ENCODE results near the gene KLRC4.
"Not testable (repeated sequence)": the region's sequence is repeated elsewhere in the genome, so short reads cannot be mapped to it uniquely, and the experiment has no call there.

KLRC4 gene

DNA sequence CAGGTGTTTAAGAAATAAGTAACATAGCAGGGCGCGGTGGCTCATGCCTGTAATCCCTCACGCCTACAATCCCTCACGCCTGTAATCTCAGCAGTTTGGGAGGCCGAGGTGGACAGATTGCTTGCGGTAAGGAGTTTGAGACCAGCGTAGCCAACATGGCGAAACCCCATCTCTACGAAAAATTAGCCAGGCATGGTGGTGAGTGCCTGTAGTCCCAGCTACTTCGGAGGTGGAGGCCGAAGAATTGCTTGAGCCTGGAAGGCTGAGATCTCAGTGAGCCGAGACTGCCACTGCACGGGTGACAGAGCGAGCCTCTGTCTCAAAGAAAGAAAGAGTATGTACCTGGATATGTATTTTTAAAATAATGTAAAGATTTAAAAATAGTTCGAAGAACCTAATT is 13.4 kb downstream of the KLRC4 start:
- H3K4me1 ChIP-seq (ENCODE audit: control insufficient read depth, low read depth, low read length); H4K8ac ChIP-seq (ENCODE audit: low read depth, low read length); H3K18ac ChIP-seq (ENCODE audit: low read length); H3K4me2 ChIP-seq (ENCODE audit: low read length); H3K4me3 ChIP-seq (ENCODE audit: low read length); H3K79me2 ChIP-seq (ENCODE audit: control insufficient read depth, insufficient read depth, low read length); H3K36me3 ChIP-seq (ENCODE audit: control insufficient read depth, insufficient read depth, low read length); H3K23ac ChIP-seq (ENCODE audit: low read length); DNase-seq; H2BK120ac ChIP-seq (ENCODE audit: low read depth, low read length); H3K4ac ChIP-seq (ENCODE audit: low read depth, low read length); H4K5ac ChIP-seq (ENCODE audit: low read length); H2AK5ac ChIP-seq (ENCODE audit: low read length); H3K27ac ChIP-seq (ENCODE audit: low read depth, low read length); H2BK15ac ChIP-seq (replicated peaks; ENCODE audit: low read depth); H3K56ac ChIP-seq (ENCODE audit: low read length); H3K9ac ChIP-seq (ENCODE audit: low read length); H2BK5ac ChIP-seq (ENCODE audit: low read length); H3K27me3 ChIP-seq (ENCODE audit: insufficient read depth, low read length, poor library complexity); H3K79me1 ChIP-seq (ENCODE audit: low read length): not testable (repeated sequence)
- 100% methylated on average over 1 of the region's 15 CpGs for WGBS (ENCODE audit: extremely low coverage, insufficient coverage, low lambda C conversion rate)

GRCh38 chr12:10395390-10395998 is 14.1 kb downstream of the KLRC4 start:
- Histone ChIP-seq H3K23ac (ENCODE audit: low read length) (no peak overlapping the region), H3K4me3 (ENCODE audit: low read length) (no peak overlapping the region), H2BK5ac (ENCODE audit: low read length) (no peak overlapping the region), H3K27me3 (ENCODE audit: insufficient read depth, low read length, poor library complexity) (no peaks in the 10 kb centered on the region), H2AK5ac (ENCODE audit: low read length) (no peak overlapping the region), H4K5ac (ENCODE audit: low read length) (no peak overlapping the region), H2BK120ac (ENCODE audit: low read depth, low read length) (no peak overlapping the region), H2BK15ac (replicated peaks; ENCODE audit: low read depth) (no peak overlapping the region), H3K4me1 (ENCODE audit: control insufficient read depth, low read depth, low read length) (no peaks in the 10 kb centered on the region), H3K4ac (ENCODE audit: low read depth, low read length) (no peak overlapping the region), H3K79me2 (ENCODE audit: control insufficient read depth, insufficient read depth, low read length) (no peaks in the 10 kb centered on the region), H3K56ac (ENCODE audit: low read length) (no peak overlapping the region), H3K4me2 (ENCODE audit: low read length) (no peak overlapping the region), H3K36me3 (ENCODE audit: control insufficient read depth, insufficient read depth, low read length) (no peaks in the 10 kb centered on the region), H4K8ac (ENCODE audit: low read depth, low read length) (no peak overlapping the region), H3K9ac (ENCODE audit: low read length) (no peak overlapping the region), H3K18ac (ENCODE audit: low read length) (no peak overlapping the region), H3K79me1 (ENCODE audit: low read length) (no peaks in the 10 kb centered on the region), H3K27ac (ENCODE audit: low read depth, low read length) (no peak overlapping the region)
- WGBS (ENCODE audit: extremely low coverage, insufficient coverage, low lambda C conversion rate) = no CpG with 5 or more reads among the region's 6 CpGs
- DNase-seq = peak; percentile 78

GRCh38 chr12:10394531-10395152 is 14.9 kb downstream of the KLRC4 start:
- not testable (repeated sequence) for H3K4me2 ChIP-seq (ENCODE audit: low read length); H4K5ac ChIP-seq (ENCODE audit: low read length); H3K9ac ChIP-seq (ENCODE audit: low read length); H2AK5ac ChIP-seq (ENCODE audit: low read length); H3K79me1 ChIP-seq (ENCODE audit: low read length); H2BK15ac ChIP-seq (replicated peaks; ENCODE audit: low read depth); H3K23ac ChIP-seq (ENCODE audit: low read length); DNase-seq; H3K18ac ChIP-seq (ENCODE audit: low read length); H3K79me2 ChIP-seq (ENCODE audit: control insufficient read depth, insufficient read depth, low read length); H3K27me3 ChIP-seq (ENCODE audit: insufficient read depth, low read length, poor library complexity); H3K4ac ChIP-seq (ENCODE audit: low read depth, low read length); H3K27ac ChIP-seq (ENCODE audit: low read depth, low read length); H3K4me3 ChIP-seq (ENCODE audit: low read length); H2BK5ac ChIP-seq (ENCODE audit: low read length); H3K56ac ChIP-seq (ENCODE audit: low read length); H3K36me3 ChIP-seq (ENCODE audit: control insufficient read depth, insufficient read depth, low read length); H3K4me1 ChIP-seq (ENCODE audit: control insufficient read depth, low read depth, low read length); H4K8ac ChIP-seq (ENCODE audit: low read depth, low read length); H2BK120ac ChIP-seq (ENCODE audit: low read depth, low read length)
- WGBS (ENCODE audit: extremely low coverage, insufficient coverage, low lambda C conversion rate) = no CpG with 5 or more reads among the region's 11 CpGs

GRCh38 chr12:10393291-10393690 is 16.3 kb downstream of the KLRC4 start:
- WGBS (ENCODE audit: extremely low coverage, insufficient coverage, low lambda C conversion rate) = no CpG with 5 or more reads among the region's 3 CpGs
- no peak overlapping the region for H4K8ac ChIP-seq (ENCODE audit: low read depth, low read length)

DNA sequence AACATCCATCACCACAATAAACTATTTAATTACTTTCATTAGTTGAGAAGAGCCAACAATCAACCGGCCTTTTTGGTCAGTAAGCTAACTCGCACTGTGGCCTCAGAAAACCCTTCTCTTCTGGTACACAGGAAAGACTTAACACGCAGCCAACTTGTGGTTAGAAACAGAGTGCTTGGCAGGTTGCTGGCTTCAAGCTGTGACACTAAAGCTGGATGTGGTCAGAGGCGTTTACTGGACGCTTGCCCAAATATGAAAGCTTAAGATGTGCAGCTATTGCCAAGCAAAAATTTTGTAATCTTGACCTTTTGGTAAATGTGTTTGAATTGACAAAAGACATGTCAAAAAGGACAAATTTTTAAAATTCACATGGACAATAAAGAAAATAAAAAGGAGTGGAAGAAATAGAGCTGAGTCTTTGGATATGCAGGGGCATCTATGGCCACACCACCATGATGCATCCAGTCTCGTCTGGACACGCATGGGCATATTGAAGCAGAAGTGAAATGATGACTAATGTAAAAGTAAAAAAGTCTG is 17.1 kb downstream of the KLRC4 start:
- H3K27me3 ChIP-seq (ENCODE audit: insufficient read depth, low read length, poor library complexity) = no peaks in the 10 kb centered on the region
- H3K36me3 ChIP-seq (ENCODE audit: control insufficient read depth, insufficient read depth, low read length) = no peaks in the 10 kb centered on the region
- H3K4me1 ChIP-seq (ENCODE audit: control insufficient read depth, low read depth, low read length) = no peaks in the 10 kb centered on the region
- H4K5ac ChIP-seq (ENCODE audit: low read length) = no peak overlapping the region
- H3K79me1 ChIP-seq (ENCODE audit: low read length) = no peaks in the 10 kb centered on the region
- no peak overlapping the region for H3K56ac ChIP-seq (ENCODE audit: low read length)
- H2AK5ac ChIP-seq (ENCODE audit: low read length) = no peak overlapping the region
- no peak overlapping the region for H3K23ac ChIP-seq (ENCODE audit: low read length)
- H2BK5ac ChIP-seq (ENCODE audit: low read length) = no peak overlapping the region
- no peak overlapping the region for H3K18ac ChIP-seq (ENCODE audit: low read length)
- no CpG with 5 or more reads among the region's 7 CpGs for WGBS (ENCODE audit: extremely low coverage, insufficient coverage, low lambda C conversion rate)
- no peak overlapping the region for H3K4ac ChIP-seq (ENCODE audit: low read depth, low read length)
- H3K4me2 ChIP-seq (ENCODE audit: low read length) = no peak overlapping the region
- no peak overlapping the region for H4K8ac ChIP-seq (ENCODE audit: low read depth, low read length)
- no peak overlapping the region for H2BK15ac ChIP-seq (replicated peaks; ENCODE audit: low read depth)
- no peak overlapping the region for H2BK120ac ChIP-seq (ENCODE audit: low read depth, low read length)
- no peak for DNase-seq
- H3K27ac ChIP-seq (ENCODE audit: low read depth, low read length) = no peak overlapping the region
- no peaks in the 10 kb centered on the region for H3K79me2 ChIP-seq (ENCODE audit: control insufficient read depth, insufficient read depth, low read length)
- no peak overlapping the region for H3K4me3 ChIP-seq (ENCODE audit: low read length)
- H3K9ac ChIP-seq (ENCODE audit: low read length) = no peak overlapping the region

More at GRCh38 chr12:10393291-10393690, 16.3 kb downstream of the KLRC4 start:
- H3K27ac ChIP-seq (ENCODE audit: low read depth, low read length) = no peak overlapping the region
- no peaks in the 10 kb centered on the region for H3K36me3 ChIP-seq (ENCODE audit: control insufficient read depth, insufficient read depth, low read length)
- H3K18ac ChIP-seq (ENCODE audit: low read length) = no peak overlapping the region
- no peak overlapping the region for H3K4me2 ChIP-seq (ENCODE audit: low read length)
- no peaks in the 10 kb centered on the region for H3K79me2 ChIP-seq (ENCODE audit: control insufficient read depth, insufficient read depth, low read length)
- DNase-seq = no peak
- H3K23ac ChIP-seq (ENCODE audit: low read length) = no peak overlapping the region
- H4K5ac ChIP-seq (ENCODE audit: low read length) = no peak overlapping the region
- H3K4me1 ChIP-seq (ENCODE audit: control insufficient read depth, low read depth, low read length) = no peaks in the 10 kb centered on the region
- no peak overlapping the region for H2BK120ac ChIP-seq (ENCODE audit: low read depth, low read length)
- no peak overlapping the region for H2AK5ac ChIP-seq (ENCODE audit: low read length)
- H3K9ac ChIP-seq (ENCODE audit: low read length) = no peak overlapping the region
- no peak overlapping the region for H3K4me3 ChIP-seq (ENCODE audit: low read length)
- H2BK15ac ChIP-seq (replicated peaks; ENCODE audit: low read depth) = no peak overlapping the region
- H3K4ac ChIP-seq (ENCODE audit: low read depth, low read length) = no peak overlapping the region
- H2BK5ac ChIP-seq (ENCODE audit: low read length) = no peak overlapping the region
- no peaks in the 10 kb centered on the region for H3K79me1 ChIP-seq (ENCODE audit: low read length)
- H3K27me3 ChIP-seq (ENCODE audit: insufficient read depth, low read length, poor library complexity) = no peaks in the 10 kb centered on the region
- H3K56ac ChIP-seq (ENCODE audit: low read length) = no peak overlapping the region

Data from mesendoderm (in vitro differentiated cells).